C4-2B (cell line): ENCODE data around the gene IFITM1.
"Not testable (repeated sequence)": the region's sequence is repeated elsewhere in the genome, so short reads cannot be mapped to it uniquely, and the experiment has no call there.

Experiments used
- H3K27ac ChIP-seq: fragments of 450-650 bp; 2 replicates; pipeline ENCODE4 v1.5.1; 2017
- ZFX ChIP-seq: fragments of 450-650 bp; IDR thresholded peaks from 2 replicates; pipeline ENCODE4 v1.6.1; 2017
- TF ChIP-seq, protein P1 (sequence below): fragments of 450-650 bp; conservative IDR thresholded peaks from 2 replicates; pipeline ENCODE4 v1.5.1; 2017; ENCODE audit warnings: mild to moderate bottlenecking

IFITM1 gene

DNA sequence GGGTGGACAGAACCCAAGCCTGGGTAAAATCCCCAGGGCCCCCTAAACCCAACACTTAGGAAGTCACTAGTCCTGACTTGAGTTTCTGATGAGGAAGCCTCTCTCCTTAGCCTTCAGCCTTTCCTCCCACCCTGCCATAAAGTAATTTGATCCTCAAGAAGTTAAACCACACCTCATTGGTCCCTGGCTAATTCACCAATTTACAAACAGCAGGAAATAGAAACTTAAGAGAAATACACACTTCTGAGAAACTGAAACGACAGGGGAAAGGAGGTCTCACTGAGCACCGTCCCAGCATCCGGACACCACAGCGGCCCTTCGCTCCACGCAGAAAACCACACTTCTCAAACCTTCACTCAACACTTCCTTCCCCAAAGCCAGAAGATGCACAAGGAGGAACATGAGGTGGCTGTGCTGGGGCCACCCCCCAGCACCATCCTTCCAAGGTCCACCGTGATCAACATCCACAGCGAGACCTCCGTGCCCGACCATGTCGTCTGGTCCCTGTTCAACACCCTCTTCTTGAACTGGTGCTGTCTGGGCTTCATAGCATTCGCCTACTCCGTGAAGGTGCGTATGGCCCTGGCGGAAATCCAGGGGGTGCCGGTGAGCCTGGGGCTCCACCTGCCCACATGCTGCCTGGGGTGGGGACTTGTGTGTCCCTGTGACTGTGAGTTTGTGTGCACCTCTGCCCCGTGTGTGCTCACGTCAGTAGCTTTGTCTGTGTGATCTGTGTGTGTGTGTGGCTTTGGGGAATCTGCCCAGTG lies at the start of gene IFITM1:
Gene IFITM1 (plus strand): TSS at position 254 of the 767 bp plus-strand sequence. CDS start 131 bp downstream, at position 385.
- TF ChIP-seq, protein P1, sequence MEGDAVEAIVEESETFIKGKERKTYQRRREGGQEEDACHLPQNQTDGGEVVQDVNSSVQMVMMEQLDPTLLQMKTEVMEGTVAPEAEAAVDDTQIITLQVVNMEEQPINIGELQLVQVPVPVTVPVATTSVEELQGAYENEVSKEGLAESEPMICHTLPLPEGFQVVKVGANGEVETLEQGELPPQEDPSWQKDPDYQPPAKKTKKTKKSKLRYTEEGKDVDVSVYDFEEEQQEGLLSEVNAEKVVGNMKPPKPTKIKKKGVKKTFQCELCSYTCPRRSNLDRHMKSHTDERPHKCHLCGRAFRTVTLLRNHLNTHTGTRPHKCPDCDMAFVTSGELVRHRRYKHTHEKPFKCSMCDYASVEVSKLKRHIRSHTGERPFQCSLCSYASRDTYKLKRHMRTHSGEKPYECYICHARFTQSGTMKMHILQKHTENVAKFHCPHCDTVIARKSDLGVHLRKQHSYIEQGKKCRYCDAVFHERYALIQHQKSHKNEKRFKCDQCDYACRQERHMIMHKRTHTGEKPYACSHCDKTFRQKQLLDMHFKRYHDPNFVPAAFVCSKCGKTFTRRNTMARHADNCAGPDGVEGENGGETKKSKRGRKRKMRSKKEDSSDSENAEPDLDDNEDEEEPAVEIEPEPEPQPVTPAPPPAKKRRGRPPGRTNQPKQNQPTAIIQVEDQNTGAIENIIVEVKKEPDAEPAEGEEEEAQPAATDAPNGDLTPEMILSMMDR: no peak
- H3K27ac ChIP-seq: peak within 1 kb of the TSS; percentile 44

DNA sequence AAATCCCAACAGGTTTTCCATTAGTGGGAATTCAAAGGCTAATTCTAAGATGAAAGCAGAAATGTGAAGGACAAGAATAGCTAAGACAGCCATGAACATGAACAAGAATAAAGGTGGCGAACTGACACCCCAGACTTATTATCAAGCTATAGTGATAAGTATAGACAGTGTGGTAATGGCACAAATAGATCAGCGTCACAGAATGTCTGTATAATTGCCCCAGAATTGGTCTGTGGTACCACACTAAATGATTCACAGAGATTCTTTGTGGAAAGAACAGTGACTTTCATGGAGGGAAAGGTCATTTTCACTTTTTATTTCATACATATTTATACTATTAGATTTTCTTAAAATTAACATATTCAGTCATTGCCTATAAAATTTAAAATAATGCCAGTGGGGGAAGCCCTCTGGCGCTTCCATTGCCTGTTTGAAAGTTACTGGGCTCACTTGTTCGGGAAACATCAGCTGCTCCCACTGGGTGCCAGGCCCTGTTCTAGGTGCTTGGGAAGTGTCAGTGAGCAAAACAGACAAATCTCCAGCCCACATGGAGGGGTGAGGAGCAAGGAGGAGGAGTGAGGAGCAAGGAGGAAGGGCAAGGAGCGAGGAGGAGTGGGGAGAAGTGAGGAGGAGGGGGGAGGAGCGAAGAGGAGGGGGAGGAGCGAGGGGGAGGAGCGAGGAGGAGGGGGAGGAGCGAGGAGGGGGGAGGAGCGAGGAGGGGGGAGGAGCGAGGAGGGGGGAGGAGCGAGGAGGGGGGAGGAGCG lies 47.0 kb upstream of the IFITM1 start:
- TF ChIP-seq ZFX: no peak
- TF ChIP-seq, protein P1: no peak
- H3K27ac ChIP-seq: no peak overlapping the region

DNA sequence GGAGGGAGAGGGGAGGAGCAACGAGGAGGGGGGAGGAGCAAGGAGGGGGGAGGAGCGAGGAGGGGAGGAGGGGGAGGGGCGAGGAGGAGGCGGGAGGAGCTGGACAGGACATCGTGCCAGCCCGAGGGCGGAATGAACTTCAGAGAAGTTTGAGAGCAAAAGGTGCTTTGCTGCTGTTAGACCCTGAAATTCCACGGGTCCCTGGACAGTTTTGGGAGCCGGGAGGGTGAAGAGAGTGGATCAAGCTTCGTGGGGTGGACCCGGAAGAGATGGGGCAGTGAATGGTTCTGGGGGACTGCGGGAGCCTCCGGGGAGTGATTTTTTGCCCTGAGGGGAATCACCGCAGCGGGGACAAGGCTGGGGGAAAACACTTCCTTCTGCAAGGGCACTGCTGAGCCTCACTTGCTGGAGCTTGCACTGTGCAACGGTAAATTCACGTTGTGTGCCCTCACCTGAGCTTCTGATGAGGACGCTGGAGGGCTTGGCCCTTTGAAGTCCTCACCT lies 46.3 kb upstream of the IFITM1 start:
- H3K27ac ChIP-seq: peak overlapping the region; percentile 30

DNA sequence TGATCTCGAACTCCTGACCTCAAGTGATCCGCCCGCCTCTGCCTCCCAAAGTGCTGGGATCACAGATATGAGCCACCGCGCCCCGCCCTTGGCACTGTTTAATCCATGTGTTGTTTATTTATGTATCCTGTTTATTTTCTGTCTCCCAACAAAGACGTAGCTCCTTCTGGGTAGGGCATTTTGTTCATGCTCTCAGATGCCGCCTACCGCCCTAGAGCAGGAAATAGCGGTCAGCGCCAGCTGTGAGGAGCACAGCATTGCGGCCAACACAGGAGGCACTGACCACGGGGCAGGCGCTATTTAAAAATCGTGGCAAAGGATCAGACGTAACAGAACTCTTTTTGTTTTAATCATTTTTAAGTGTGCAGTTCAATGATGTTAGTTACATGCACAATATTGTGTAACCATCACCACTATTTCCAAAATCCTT lies 45.1 kb upstream of the IFITM1 start:
- not testable (repeated sequence) for H3K27ac ChIP-seq
- TF ChIP-seq, protein P1: peak; percentile 48

More for the DNA sequence above, 46.3 kb upstream of the IFITM1 start:
- TF ChIP-seq, protein P1: no peak
- no peak for TF ChIP-seq ZFX

DNA sequence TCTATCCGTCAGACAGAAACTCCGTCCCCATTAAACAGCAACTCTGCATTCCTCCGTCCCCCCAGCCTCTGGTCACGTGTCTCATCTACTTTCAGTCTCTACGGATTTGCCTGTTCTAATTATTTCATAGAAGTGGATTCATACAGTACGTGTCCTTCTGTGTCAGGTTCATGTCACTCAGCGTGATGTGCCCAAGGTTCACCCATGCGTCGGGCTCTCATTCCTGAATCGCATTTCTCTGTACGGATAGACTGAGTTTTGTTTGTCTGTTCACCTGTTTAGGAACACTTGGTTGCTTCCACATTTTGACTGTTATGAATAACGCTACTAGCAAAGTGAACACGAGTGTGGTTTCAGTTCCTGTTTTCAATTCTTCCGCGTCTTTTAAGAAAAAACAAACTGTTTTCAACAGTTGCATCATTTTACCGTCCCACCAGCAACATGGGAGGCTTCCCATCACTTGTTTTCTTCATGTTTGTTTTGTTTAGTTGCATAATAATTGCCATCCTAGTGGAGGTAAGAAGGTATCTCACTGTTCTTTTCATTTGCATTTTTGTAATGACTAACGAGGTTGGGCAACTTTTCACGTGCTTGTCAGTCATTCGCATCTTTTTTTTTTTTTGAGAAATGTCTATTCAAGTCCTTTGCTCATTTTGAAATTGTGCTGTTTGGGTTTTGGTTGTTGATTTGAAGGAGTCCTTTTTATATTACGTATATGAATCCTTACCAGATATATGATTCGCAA lies 44.5 kb upstream of the IFITM1 start:
- no peak overlapping the region for H3K27ac ChIP-seq
- no peak for TF ChIP-seq ZFX
- TF ChIP-seq, protein P1: peak; percentile 29; the same call in 1 of the 2 replicates

DNA sequence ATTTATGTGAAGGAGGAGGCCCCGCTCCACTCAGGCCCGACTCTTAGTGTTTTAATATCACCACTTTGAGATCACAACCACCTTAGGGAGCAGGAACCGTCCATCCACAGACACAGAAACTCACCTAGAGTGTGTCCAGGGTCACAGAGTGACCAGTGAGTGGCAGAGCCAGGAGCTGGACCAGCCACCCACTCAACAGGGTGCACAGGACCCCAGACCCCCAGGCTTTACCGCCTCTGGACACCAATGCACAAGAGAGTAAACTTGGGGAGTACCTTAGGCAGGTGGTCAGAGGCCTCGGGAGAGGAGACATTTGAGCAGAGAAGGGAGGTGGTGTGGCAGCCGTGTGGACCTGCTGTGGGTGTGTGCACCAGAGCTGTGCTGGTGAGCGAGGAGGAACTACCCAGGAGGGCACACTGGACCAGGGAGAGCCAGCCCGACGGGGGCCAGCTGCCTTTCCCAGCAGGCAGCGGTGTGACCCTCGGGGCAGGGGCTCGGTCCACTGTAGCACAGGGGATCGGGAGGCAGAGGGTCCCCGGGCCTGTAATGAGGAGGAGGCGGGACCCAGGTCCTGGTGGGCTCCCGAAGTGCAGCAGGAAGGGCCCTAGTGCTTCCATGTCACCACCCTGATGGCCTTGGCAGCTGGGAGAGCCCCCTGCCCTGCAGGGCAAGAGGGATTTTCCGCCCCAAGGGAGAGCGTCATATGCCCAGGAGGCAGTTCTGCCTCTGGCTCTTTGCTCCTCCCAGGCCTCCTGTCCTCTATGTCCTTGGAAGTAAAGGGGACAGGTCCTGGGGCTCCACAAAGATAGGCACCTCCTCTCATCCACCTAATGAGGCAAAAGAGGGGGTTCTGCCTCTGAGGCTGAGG lies 43.2 kb upstream of the IFITM1 start:
- H3K27ac ChIP-seq: no peak overlapping the region
- TF ChIP-seq, protein P1: no peak
- TF ChIP-seq ZFX: no peak
